Osteocyte (in vitro differentiated cells): ENCODE measurements around the gene GTF2H3. TPM values are rescaled to one million over a fixed set of nuclear protein-coding genes. Genes with fewer than 3 reads are reported as not detected.

Source experiments
- DNase-seq: peaks from one replicate; pipeline ENCODE4 v3.0.0; 2021; ENCODE audit warnings: mixed read lengths; ENCODE audit not compliant: unreplicated experiment; ENCODE audit errors: extremely low spot score
- H3K27ac Mint-ChIP-seq: one replicate; pipeline ENCODE4 v1.8.0; 2021; ENCODE audit warnings: mild to moderate bottlenecking, mixed read lengths; ENCODE audit not compliant: unreplicated experiment
- H3K27me3 Mint-ChIP-seq: one replicate; pipeline ENCODE4 v1.8.0; 2021; ENCODE audit warnings: mixed read lengths; ENCODE audit not compliant: unreplicated experiment
- H3K36me3 Mint-ChIP-seq: one replicate; pipeline ENCODE4 v1.8.0; 2021; ENCODE audit warnings: mixed read lengths; ENCODE audit not compliant: unreplicated experiment
- H3K4me1 Mint-ChIP-seq: one replicate; pipeline ENCODE4 v1.8.0; 2021; ENCODE audit warnings: mixed read lengths; ENCODE audit not compliant: unreplicated experiment
- H3K4me3 Mint-ChIP-seq: one replicate; pipeline ENCODE4 v1.8.0; 2021; ENCODE audit warnings: mild to moderate bottlenecking, moderate library complexity, mixed read lengths; ENCODE audit not compliant: unreplicated experiment
- H3K9me3 Mint-ChIP-seq: one replicate; pipeline ENCODE4 v1.8.0; 2021; ENCODE audit warnings: mixed read lengths; ENCODE audit not compliant: unreplicated experiment
- total RNA-seq: library from RNA; stranded (reverse); gene quantifications from 2 replicates; pipeline ENCODE4 v1.2.1, GENCODE V29; 2021
- TF ChIP-seq, protein P1 (sequence below): fragments of 200-600 bp; sonication (generic); IDR thresholded peaks from 2 replicates; pipeline ENCODE4 v1.5.0; 2021; ENCODE audit warnings: antibody characterized with exemption, mild to moderate bottlenecking, moderate library complexity

The GTF2H3 gene
- total RNA-seq, 1 donor from 2014 or later: 29.7 TPM

DNA sequence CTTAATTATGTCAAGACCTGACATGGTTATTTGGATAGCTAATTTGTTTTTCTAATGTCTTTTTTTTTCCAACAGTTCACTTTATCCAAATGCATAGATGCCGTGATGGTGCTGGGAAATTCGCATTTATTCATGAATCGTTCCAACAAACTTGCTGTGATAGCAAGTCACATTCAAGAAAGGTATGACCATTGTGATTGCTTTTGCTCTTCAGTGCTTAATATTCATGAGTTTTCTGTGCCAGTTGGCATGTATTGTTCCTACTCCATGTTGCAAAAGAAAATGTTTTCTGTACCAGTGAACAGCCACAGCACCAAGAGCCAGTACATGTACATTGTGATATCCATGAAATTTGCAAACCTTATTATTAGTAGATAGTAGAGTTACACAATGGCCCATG lies 11.8 kb downstream of the GTF2H3 start:
- Mint-ChIP-seq H3K4me3 (no peak overlapping the region), H3K27me3 (no peaks in the 10 kb centered on the region), H3K9me3 (no peaks in the 10 kb centered on the region), H3K4me1 (no peaks in the 10 kb centered on the region), H3K27ac (no peak overlapping the region), H3K36me3 (peaks cover 17% of the 10 kb centered on the region)
- DNase-seq: no peak
- TF ChIP-seq, protein P1, sequence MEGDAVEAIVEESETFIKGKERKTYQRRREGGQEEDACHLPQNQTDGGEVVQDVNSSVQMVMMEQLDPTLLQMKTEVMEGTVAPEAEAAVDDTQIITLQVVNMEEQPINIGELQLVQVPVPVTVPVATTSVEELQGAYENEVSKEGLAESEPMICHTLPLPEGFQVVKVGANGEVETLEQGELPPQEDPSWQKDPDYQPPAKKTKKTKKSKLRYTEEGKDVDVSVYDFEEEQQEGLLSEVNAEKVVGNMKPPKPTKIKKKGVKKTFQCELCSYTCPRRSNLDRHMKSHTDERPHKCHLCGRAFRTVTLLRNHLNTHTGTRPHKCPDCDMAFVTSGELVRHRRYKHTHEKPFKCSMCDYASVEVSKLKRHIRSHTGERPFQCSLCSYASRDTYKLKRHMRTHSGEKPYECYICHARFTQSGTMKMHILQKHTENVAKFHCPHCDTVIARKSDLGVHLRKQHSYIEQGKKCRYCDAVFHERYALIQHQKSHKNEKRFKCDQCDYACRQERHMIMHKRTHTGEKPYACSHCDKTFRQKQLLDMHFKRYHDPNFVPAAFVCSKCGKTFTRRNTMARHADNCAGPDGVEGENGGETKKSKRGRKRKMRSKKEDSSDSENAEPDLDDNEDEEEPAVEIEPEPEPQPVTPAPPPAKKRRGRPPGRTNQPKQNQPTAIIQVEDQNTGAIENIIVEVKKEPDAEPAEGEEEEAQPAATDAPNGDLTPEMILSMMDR: no peak

DNA sequence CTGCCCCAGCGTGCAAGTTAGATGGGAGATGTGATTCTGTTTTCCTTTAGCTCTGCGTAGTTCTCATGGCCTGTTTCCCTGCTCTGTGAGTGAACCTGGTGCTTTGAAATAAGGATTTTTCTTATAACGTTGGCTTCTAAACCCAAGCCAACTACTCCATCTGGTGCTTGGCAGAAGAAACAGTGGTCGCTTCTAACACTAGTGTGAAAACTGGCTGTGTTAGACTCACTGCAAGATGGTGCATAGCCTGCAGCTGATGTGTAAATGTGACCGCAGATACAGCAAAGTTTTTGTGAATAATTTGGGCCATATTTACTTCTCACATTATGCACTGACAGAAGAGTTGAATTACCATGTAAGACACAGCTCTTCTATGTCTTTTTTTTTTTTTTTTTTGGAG lies 12.2 kb downstream of the GTF2H3 start:
- Mint-ChIP-seq H3K4me3 (no peak overlapping the region), H3K4me1 (no peaks in the 10 kb centered on the region), H3K9me3 (no peaks in the 10 kb centered on the region), H3K27ac (no peak overlapping the region), H3K36me3 (peaks cover 20% of the 10 kb centered on the region), H3K27me3 (no peaks in the 10 kb centered on the region)
- DNase-seq: no peak
- TF ChIP-seq, protein P1: no peak

GRCh38 chr12:123648401-123648800 lies 14.8 kb downstream of the GTF2H3 start:
- Mint-ChIP-seq H3K9me3 (no peaks in the 10 kb centered on the region), H3K4me1 (no peaks in the 10 kb centered on the region), H3K4me3 (no peak overlapping the region)

GRCh38 chr12:123654129-123654701 lies 20.6 kb downstream of the GTF2H3 start:
- H3K4me3 Mint-ChIP-seq: no peak overlapping the region
- TF ChIP-seq, protein P1: no peak
- DNase-seq: no peak
- peaks cover 25% of the 10 kb centered on the region for H3K36me3 Mint-ChIP-seq
- H3K27me3 Mint-ChIP-seq: no peaks in the 10 kb centered on the region
- no peaks in the 10 kb centered on the region for H3K4me1 Mint-ChIP-seq
- no peaks in the 10 kb centered on the region for H3K9me3 Mint-ChIP-seq
- no peak overlapping the region for H3K27ac Mint-ChIP-seq

More at GRCh38 chr12:123648401-123648800, 14.8 kb downstream of the GTF2H3 start:
- Mint-ChIP-seq H3K36me3 (peaks cover 24% of the 10 kb centered on the region), H3K27ac (no peak overlapping the region), H3K27me3 (no peaks in the 10 kb centered on the region)
- TF ChIP-seq, protein P1: no peak
- no peak for DNase-seq

DNA sequence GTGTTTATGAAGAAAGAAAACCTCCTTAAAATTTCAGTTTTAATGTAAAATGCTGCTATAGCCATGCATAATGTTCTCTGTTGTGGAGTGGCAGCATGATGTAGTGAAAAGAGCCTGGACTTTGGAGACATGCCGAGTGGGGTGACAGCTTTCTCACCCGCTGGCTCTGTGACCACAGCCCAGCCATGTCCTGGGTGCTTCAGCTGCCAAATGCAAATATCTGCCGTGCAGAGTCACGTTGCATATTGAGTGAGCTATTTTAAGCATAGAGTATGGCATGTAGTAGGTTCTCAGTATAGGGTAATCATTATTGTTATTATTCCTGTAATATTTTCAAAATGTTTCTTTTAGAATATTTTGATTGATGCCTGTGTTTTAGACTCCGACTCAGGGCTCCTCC lies 21.8 kb downstream of the GTF2H3 start:
- TF ChIP-seq, protein P1: no peak
- H3K4me1 Mint-ChIP-seq: peaks cover 12% of the 10 kb centered on the region
- no peak overlapping the region for H3K4me3 Mint-ChIP-seq
- DNase-seq: no peak
- H3K9me3 Mint-ChIP-seq: no peaks in the 10 kb centered on the region
- H3K27me3 Mint-ChIP-seq: no peaks in the 10 kb centered on the region
- no peak overlapping the region for H3K27ac Mint-ChIP-seq
- H3K36me3 Mint-ChIP-seq: peaks cover 28% of the 10 kb centered on the region
